NCI-H1930 (cell line): ENCODE results near the gene IZUMO1.
"Not testable (repeated sequence)": the region's sequence is repeated elsewhere in the genome, so short reads cannot be mapped to it uniquely, and the experiment has no call there.

Experiments
- DNase-seq, 2 experiments: peaks; one replicate each; lab custom pipeline; 2025; lab: John Stamatoyannopoulos, UW

Gene IZUMO1

GRCh38 chr19:48713041-48713863 is 33.5 kb downstream of the IZUMO1 start:
- DNase-seq = no peak

- no peak for DNase-seq
Observed at GRCh38 chr19:48711106-48711662, 35.5 kb downstream of the IZUMO1 start.

GRCh38 chr19:48708471-48708870 is 38.2 kb downstream of the IZUMO1 start:
- no peak for DNase-seq

GRCh38 chr19:48705431-48705830 is 41.3 kb downstream of the IZUMO1 start:
- DNase-seq = no peak

- no peak for DNase-seq
Observed at GRCh38 chr19:48703316-48703715, 43.4 kb downstream of the IZUMO1 start.

- no peak for DNase-seq
Observed at GRCh38 chr19:48702701-48703100, 44.0 kb downstream of the IZUMO1 start.

GRCh38 chr19:48698046-48698445 is 48.7 kb downstream of the IZUMO1 start:
- DNase-seq = no peak

GRCh38 chr19:48696353-48697010 is 50.2 kb downstream of the IZUMO1 start:
- DNase-seq = no peak

- DNase-seq = no peak
Observed at GRCh38 chr19:48695743-48696352, 50.9 kb downstream of the IZUMO1 start, which contains the start of gene FUT2. TSS of gene FUT2 (plus strand) at chr19:48695971. CDS start at chr19:48702957, 6,986 bp downstream.

- not testable (repeated sequence) for DNase-seq
Observed at GRCh38 chr19:48693629-48694028, 53.1 kb downstream of the IZUMO1 start.
